ENCODE measurements around the gene MARK1. TPM values are rescaled to one million over a fixed set of nuclear protein-coding genes. Genes with fewer than 3 reads are reported as not detected.
"Not testable (repeated sequence)": the region's sequence is repeated elsewhere in the genome, so short reads cannot be mapped to it uniquely, and the experiment has no call there.

MARK1 gene
- total and polyA plus RNA-seq, 2 of the 13 experiments (the other 11 are each of a cell fraction or from before 2014, with no cell fraction given): not detected

GRCh38 chr1:220605651-220606050, 77.7 kb downstream of the MARK1 start:
- H4K20me1 ChIP-seq (ENCODE audit: insufficient read depth, low read length); H3K9ac ChIP-seq (ENCODE audit: insufficient read depth, low read depth, low read length); DNase-seq (ENCODE audit: low spot score); in situ Hi-C loops (cut with HindIII; ENCODE audit: extremely low pct_ligation_motif_present, low pct_unique_long_range_greater_than_20kb); H3K9me3 ChIP-seq (ENCODE audit: low read length); intact Hi-C loops (cut with micrococcal nuclease; ENCODE audit: unreplicated experiment); H3K79me2 ChIP-seq (ENCODE audit: insufficient read depth, low read length); H3K27me3 ChIP-seq (ENCODE audit: control insufficient read depth in 1 of 2, insufficient read depth in 2 of 2, low read length in 2 of 2); H3K27ac ChIP-seq (ENCODE audit: extremely low read length, insufficient read depth, low read length); FAIRE-seq; POLR2A ChIA-PET; ATAC-seq; H3K4me3 ChIP-seq (replicated peaks in 1 of 3; ENCODE audit: insufficient read depth in 1 of 3, low read depth in 2 of 3, low read length in 3 of 3); H2AFZ ChIP-seq (ENCODE audit: low read length); BruUV-seq (replicated peaks); CTCF ChIA-PET (ENCODE audit: low intra/inter-chr PET ratio, low total read pairs); H3K4me1 ChIP-seq (ENCODE audit: insufficient read depth, low read length); H3K36me3 ChIP-seq (replicated peaks in 1 of 2; ENCODE audit: control insufficient read depth in 1 of 2, insufficient read depth in 2 of 2, low read length in 2 of 2); H3K4me2 ChIP-seq (ENCODE audit: low read depth, low read length): not testable (repeated sequence)
- whole genome bisulfite sequencing (ENCODE audit: low lambda C conversion rate): 1% methylated on average over 4 of the region's 4 CpGs

- H3K4me1 ChIP-seq (ENCODE audit: insufficient read depth, low read length); H3K4me3 ChIP-seq (replicated peaks in 1 of 3; ENCODE audit: insufficient read depth in 1 of 3, low read depth in 2 of 3, low read length in 3 of 3); CTCF ChIA-PET (ENCODE audit: low intra/inter-chr PET ratio, low total read pairs); H3K9me3 ChIP-seq (ENCODE audit: low read length); FAIRE-seq; H3K4me2 ChIP-seq (ENCODE audit: low read depth, low read length); H3K27me3 ChIP-seq (ENCODE audit: control insufficient read depth in 1 of 2, insufficient read depth in 2 of 2, low read length in 2 of 2); H3K27ac ChIP-seq (ENCODE audit: extremely low read length, insufficient read depth, low read length); H2AFZ ChIP-seq (ENCODE audit: low read length); in situ Hi-C loops (cut with HindIII; ENCODE audit: extremely low pct_ligation_motif_present, low pct_unique_long_range_greater_than_20kb); H3K36me3 ChIP-seq (replicated peaks in 1 of 2; ENCODE audit: control insufficient read depth in 1 of 2, insufficient read depth in 2 of 2, low read length in 2 of 2); H3K79me2 ChIP-seq (ENCODE audit: insufficient read depth, low read length); H3K9ac ChIP-seq (ENCODE audit: insufficient read depth, low read depth, low read length); POLR2A ChIA-PET; BruUV-seq (replicated peaks); H4K20me1 ChIP-seq (ENCODE audit: insufficient read depth, low read length); intact Hi-C loops (cut with micrococcal nuclease; ENCODE audit: unreplicated experiment); ATAC-seq: not testable (repeated sequence)
- TF ChIP-seq ZNF281 (CRISPR knock-in tag; IDR thresholded peaks at IDR 0.05; ENCODE audit: borderline replicate concordance): peak; percentile 69
- 23% methylated on average over 2 of the region's 11 CpGs for WGBS (ENCODE audit: low lambda C conversion rate)
- peak; percentile 1 for DNase-seq (ENCODE audit: low spot score)
These were observed 83.2 kb downstream of the MARK1 start for GRCh38 chr1:220611100-220611499.
